HepG2 (cell line): ENCODE data around the gene PCYT2. TPM values are rescaled to one million over a fixed set of nuclear protein-coding genes. Genes with fewer than 3 reads are reported as not detected.

Experiments
- ARID2 ChIP-seq: sonication (generic); formaldehyde crosslinking; IDR thresholded peaks from 2 replicates; pipeline ENCODE4 v1.8.1; 2022; ENCODE audit warnings: mild to moderate bottlenecking, missing genetic modification reagents, borderline replicate concordance
- CBX1 ChIP-seq: IDR thresholded peaks from one replicate; pipeline ENCODE4 v1.6.1; 2016; ENCODE audit warnings: antibody characterized with exemption, low read depth
- FOXP1 ChIP-seq, 2 experiments: fragments of 450-650 bp in 1 of 2; IDR thresholded peaks; 2 replicates each; pipeline ENCODE4 v1.6.1; 2017 to 2018; ENCODE audit warnings: antibody characterized with exemption in 1 of 2
- GPN1 ChIP-seq: sonication (generic); formaldehyde crosslinking; IDR thresholded peaks from 2 replicates; pipeline ENCODE4 v1.5.1; 2020; ENCODE audit warnings: missing genetic modification reagents, borderline replicate concordance
- HES4 ChIP-seq: sonication (generic); formaldehyde crosslinking; IDR thresholded peaks from 2 replicates; pipeline ENCODE4 v1.9.0; 2021; ENCODE audit warnings: mild to moderate bottlenecking, missing genetic modification reagents, borderline replicate concordance
- KLF12 ChIP-seq: sonication (generic); formaldehyde crosslinking; IDR thresholded peaks from 2 replicates; pipeline ENCODE4 v1.4.0; 2020; ENCODE audit warnings: missing genetic modification reagents, borderline replicate concordance
- MIXL1 ChIP-seq: IDR thresholded peaks from 2 replicates; pipeline ENCODE4 v1.6.1; 2016
- MYC ChIP-seq: sonication (generic); formaldehyde crosslinking; IDR thresholded peaks from 2 replicates; pipeline ENCODE4 v1.9.0; 2021; ENCODE audit warnings: missing genetic modification reagents, borderline replicate concordance
- NFYB ChIP-seq: sonication (generic); formaldehyde crosslinking; IDR thresholded peaks from 2 replicates; pipeline ENCODE4 v1.4.0; 2020; ENCODE audit warnings: missing genetic modification reagents
- NFYC ChIP-seq: IDR thresholded peaks from 2 replicates; pipeline ENCODE4 v1.6.1; 2016; ENCODE audit warnings: missing genetic modification reagents, missing compliant biosample characterization
- TBL1XR1 ChIP-seq: fragments of 150-350 bp; IDR thresholded peaks from 2 replicates; pipeline ENCODE4 v1.6.1; 2014; ENCODE audit warnings: borderline replicate concordance, low read length; ENCODE audit not compliant: partially characterized antibody
- TBX2 ChIP-seq: sonication (generic); formaldehyde crosslinking; IDR thresholded peaks from 2 replicates; pipeline ENCODE4 v1.5.0; 2020; ENCODE audit warnings: missing genetic modification reagents, mild to moderate bottlenecking, borderline replicate concordance
- U2AF2 ChIP-seq: fragments of 200-400 bp; formaldehyde crosslinking; IDR thresholded peaks from 2 replicates; pipeline ENCODE4 v1.6.1; 2017; ENCODE audit warnings: low read depth, mild to moderate bottlenecking, low read length
- ZFP36L1 ChIP-seq: sonication (generic); formaldehyde crosslinking; IDR thresholded peaks from 2 replicates; pipeline ENCODE4 v1.8.0; 2022; ENCODE audit warnings: mild to moderate bottlenecking, missing genetic modification reagents, moderate library complexity
- ZFP62 ChIP-seq: sonication (generic); formaldehyde crosslinking; IDR thresholded peaks from 2 replicates; pipeline ENCODE4 v1.4.0; 2020; ENCODE audit warnings: missing genetic modification reagents
- ZFYVE20 ChIP-seq: sonication (generic); formaldehyde crosslinking; IDR thresholded peaks from 2 replicates; pipeline ENCODE4 v1.8.0; 2023; ENCODE audit warnings: low read depth, mild to moderate bottlenecking, moderate library complexity, missing genetic modification reagents, borderline replicate concordance
- ZMYM3 ChIP-seq: sonication (generic); formaldehyde crosslinking; IDR thresholded peaks from 2 replicates; pipeline ENCODE4 v1.5.1; 2020; ENCODE audit warnings: mild to moderate bottlenecking, missing genetic modification reagents
- ZSCAN21 ChIP-seq: sonication (generic); formaldehyde crosslinking; IDR thresholded peaks from 2 replicates; pipeline ENCODE4 v1.8.0; 2022; ENCODE audit warnings: mild to moderate bottlenecking, missing genetic modification reagents, moderate library complexity, borderline replicate concordance
- polyA plus RNA-seq, 8 experiments: library from polyadenylated mRNA; depleted of rRNA in 3 of 8; stranded (reverse) in 7 of 8; unstranded in 1 of 8; fragments of >200 nt; fragmentation: Illumina TruSeq in 4 of 8; extraction: Trizol in 4 of 8; gene quantifications; 2 replicates each; pipeline versions ENCODE4 v1.2.1 to v1.2.3, GENCODE V29; 2011 to 2016; ENCODE audit warnings: low read depth in 4 of 8, missing spikeins in 1 of 8, mixed read lengths in 1 of 8; ENCODE audit not compliant: insufficient read depth in 1 of 8
- total RNA-seq, 5 experiments: library from RNA; depleted of rRNA; stranded (reverse); fragments of >200 nt; fragmentation: Illumina TruSeq; extraction: Trizol; gene quantifications; 2 replicates each; pipeline ENCODE4 v1.2.3, GENCODE V29; 2016; ENCODE audit warnings: low read depth in 1 of 5
- TF ChIP-seq, protein P1 (sequence below): sonication (generic); formaldehyde crosslinking; IDR thresholded peaks from 2 replicates; pipeline ENCODE4 v1.8.0; 2022; ENCODE audit warnings: missing genetic modification reagents, mild to moderate bottlenecking, moderate library complexity, borderline replicate concordance
- TF ChIP-seq, protein P2 (sequence below): sonication (generic); formaldehyde crosslinking; IDR thresholded peaks from 2 replicates; pipeline ENCODE4 v1.4.0; 2020; ENCODE audit warnings: missing genetic modification reagents
- TF ChIP-seq, protein P3 (sequence below): sonication (generic); formaldehyde crosslinking; IDR thresholded peaks from 2 replicates; pipeline ENCODE4 v1.4.0; 2020; ENCODE audit warnings: missing genetic modification reagents
- TF ChIP-seq, protein P4 (sequence below): fragments of 450-650 bp; IDR thresholded peaks from 2 replicates; pipeline ENCODE4 v1.6.1; 2016

The PCYT2 gene
- total and polyA plus RNA-seq, 2 of the 13 experiments (the other 11 are each of a cell fraction or from before 2014, with no cell fraction given), result 147 to 297 TPM

DNA sequence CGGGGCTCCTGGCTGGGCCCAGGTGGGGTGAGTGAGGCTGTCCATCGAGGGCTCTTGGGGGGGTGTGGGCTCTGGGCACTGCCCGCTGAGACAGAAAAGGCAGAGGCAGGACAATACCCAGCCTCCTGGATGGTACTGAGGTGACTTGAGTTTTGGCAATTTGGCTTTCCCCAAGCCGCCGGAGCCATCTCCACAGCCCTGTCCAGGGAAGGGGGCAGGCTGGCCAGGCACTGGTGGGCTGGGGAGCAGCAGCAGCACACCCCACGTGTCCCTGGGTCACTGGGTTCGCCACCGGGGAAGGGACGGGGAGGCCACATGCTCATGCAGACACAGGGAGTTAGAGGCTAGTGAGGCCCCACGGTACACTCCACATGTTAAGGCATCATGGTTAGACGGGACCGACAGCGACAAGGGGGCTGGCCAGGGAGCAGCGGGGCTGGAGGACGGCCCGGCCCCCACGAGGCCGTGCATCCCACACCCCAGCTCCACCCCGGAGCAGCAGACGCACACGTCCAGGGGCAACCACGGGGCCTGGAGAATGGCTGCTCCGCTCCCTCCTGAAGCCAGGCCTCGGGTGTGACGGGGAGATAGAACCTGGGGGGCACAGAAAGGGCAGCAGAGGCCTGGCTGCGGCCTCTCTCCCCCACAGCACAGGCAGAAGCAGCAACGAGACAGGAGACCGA, 43.1 kb downstream of the PCYT2 start (continued):
- no peak for TF ChIP-seq NFYC (CRISPR knock-in tag)
- TF ChIP-seq TBX2, result peak; percentile 35; the same call in 1 of the 2 replicates
- TF ChIP-seq NFYB (CRISPR knock-in tag), result no peak
- TF ChIP-seq U2AF2, result 0 out of 2 replicates have a peak, but pooled peaks have one; percentile 18
- TF ChIP-seq MYC (CRISPR knock-in tag), result peak; percentile 3; the same call in 1 of the 2 replicates
- TF ChIP-seq ZSCAN21, result peak; percentile 9; the same call in 1 of the 2 replicates
- TF ChIP-seq ZMYM3, result no peak
- TF ChIP-seq MIXL1 (CRISPR knock-in tag), result no peak
- no peak for TF ChIP-seq HES4 (CRISPR knock-in tag)
- TF ChIP-seq ZFYVE20 (CRISPR knock-in tag), result no peak
- TF ChIP-seq GPN1, result no peak
- TF ChIP-seq ZFP36L1 (CRISPR knock-in tag), result no peak
- TF ChIP-seq, protein P1, sequence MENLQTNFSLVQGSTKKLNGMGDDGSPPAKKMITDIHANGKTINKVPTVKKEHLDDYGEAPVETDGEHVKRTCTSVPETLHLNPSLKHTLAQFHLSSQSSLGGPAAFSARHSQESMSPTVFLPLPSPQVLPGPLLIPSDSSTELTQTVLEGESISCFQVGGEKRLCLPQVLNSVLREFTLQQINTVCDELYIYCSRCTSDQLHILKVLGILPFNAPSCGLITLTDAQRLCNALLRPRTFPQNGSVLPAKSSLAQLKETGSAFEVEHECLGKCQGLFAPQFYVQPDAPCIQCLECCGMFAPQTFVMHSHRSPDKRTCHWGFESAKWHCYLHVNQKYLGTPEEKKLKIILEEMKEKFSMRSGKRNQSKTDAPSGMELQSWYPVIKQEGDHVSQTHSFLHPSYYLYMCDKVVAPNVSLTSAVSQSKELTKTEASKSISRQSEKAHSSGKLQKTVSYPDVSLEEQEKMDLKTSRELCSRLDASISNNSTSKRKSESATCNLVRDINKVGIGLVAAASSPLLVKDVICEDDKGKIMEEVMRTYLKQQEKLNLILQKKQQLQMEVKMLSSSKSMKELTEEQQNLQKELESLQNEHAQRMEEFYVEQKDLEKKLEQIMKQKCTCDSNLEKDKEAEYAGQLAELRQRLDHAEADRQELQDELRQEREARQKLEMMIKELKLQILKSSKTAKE (CRISPR knock-in tag), result peak; percentile 45
- TF ChIP-seq, protein P2, sequence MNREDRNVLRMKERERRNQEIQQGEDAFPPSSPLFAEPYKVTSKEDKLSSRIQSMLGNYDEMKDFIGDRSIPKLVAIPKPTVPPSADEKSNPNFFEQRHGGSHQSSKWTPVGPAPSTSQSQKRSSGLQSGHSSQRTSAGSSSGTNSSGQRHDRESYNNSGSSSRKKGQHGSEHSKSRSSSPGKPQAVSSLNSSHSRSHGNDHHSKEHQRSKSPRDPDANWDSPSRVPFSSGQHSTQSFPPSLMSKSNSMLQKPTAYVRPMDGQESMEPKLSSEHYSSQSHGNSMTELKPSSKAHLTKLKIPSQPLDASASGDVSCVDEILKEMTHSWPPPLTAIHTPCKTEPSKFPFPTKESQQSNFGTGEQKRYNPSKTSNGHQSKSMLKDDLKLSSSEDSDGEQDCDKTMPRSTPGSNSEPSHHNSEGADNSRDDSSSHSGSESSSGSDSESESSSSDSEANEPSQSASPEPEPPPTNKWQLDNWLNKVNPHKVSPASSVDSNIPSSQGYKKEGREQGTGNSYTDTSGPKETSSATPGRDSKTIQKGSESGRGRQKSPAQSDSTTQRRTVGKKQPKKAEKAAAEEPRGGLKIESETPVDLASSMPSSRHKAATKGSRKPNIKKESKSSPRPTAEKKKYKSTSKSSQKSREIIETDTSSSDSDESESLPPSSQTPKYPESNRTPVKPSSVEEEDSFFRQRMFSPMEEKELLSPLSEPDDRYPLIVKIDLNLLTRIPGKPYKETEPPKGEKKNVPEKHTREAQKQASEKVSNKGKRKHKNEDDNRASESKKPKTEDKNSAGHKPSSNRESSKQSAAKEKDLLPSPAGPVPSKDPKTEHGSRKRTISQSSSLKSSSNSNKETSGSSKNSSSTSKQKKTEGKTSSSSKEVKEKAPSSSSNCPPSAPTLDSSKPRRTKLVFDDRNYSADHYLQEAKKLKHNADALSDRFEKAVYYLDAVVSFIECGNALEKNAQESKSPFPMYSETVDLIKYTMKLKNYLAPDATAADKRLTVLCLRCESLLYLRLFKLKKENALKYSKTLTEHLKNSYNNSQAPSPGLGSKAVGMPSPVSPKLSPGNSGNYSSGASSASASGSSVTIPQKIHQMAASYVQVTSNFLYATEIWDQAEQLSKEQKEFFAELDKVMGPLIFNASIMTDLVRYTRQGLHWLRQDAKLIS (CRISPR knock-in tag), result 0 out of 2 replicates have a peak, but pooled peaks have one; percentile 73
- no peak for TF ChIP-seq CBX1
- no peak for TF ChIP-seq TBL1XR1
- TF ChIP-seq, protein P3, sequence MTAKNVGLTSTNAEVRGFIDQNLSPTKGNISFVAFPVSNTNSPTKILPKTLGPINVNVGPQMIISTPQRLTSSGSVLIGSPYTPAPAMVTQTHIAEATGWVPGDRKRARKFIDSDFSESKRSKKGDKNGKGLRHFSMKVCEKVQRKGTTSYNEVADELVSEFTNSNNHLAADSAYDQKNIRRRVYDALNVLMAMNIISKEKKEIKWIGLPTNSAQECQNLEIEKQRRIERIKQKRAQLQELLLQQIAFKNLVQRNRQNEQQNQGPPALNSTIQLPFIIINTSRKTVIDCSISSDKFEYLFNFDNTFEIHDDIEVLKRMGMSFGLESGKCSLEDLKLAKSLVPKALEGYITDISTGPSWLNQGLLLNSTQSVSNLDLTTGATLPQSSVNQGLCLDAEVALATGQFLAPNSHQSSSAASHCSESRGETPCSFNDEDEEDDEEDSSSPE, result no peak
- TF ChIP-seq, protein P4, sequence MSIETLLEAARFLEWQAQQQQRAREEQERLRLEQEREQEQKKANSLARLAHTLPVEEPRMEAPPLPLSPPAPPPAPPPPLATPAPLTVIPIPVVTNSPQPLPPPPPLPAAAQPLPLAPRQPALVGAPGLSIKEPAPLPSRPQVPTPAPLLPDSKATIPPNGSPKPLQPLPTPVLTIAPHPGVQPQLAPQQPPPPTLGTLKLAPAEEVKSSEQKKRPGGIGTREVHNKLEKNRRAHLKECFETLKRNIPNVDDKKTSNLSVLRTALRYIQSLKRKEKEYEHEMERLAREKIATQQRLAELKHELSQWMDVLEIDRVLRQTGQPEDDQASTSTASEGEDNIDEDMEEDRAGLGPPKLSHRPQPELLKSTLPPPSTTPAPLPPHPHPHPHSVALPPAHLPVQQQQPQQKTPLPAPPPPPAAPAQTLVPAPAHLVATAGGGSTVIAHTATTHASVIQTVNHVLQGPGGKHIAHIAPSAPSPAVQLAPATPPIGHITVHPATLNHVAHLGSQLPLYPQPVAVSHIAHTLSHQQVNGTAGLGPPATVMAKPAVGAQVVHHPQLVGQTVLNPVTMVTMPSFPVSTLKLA, result no peak
- no peak for TF ChIP-seq KLF12 (CRISPR knock-in tag)
- TF ChIP-seq ARID2, result 0 out of 2 replicates have a peak, but pooled peaks have one; percentile 48
- no peak for TF ChIP-seq FOXP1 (IDR thresholded peaks at IDR 0.05)
- TF ChIP-seq FOXP1 (CRISPR knock-in tag; IDR thresholded peaks at IDR 0.05), result no peak
- no peak for TF ChIP-seq ZFP62 (CRISPR knock-in tag)
